WTC11 (cell line): ENCODE measurements around the gene ABL1. TPM values are rescaled to one million over a fixed set of nuclear protein-coding genes. Genes with fewer than 3 reads are reported as not detected.

Experiments
- ATAC-seq: fragments of 200-7000 bp; cut with Tn5 transposase; 2 replicates; pipeline ENCODE4 v1.10.0; 2021; ENCODE audit warnings: mild to moderate bottlenecking, moderate library complexity
- CTCF ChIA-PET: fragments of 300-600 bp; sonication (Branson Sonifier 250); formaldehyde crosslinking; loops from one replicate; lab custom pipeline; 2021; ENCODE audit warnings: antibody characterized with exemption; lab: Charles Lee
- POLR2A ChIA-PET: fragments of 350-600 bp; sonication (Branson Sonifier 250); formaldehyde crosslinking; loops from one replicate; lab custom pipeline; 2021; ENCODE audit warnings: antibody characterized with exemption; lab: Charles Lee
- DNase-seq: peaks from one replicate; pipeline ENCODE4 v3.0.0; 2021; ENCODE audit warnings: low spot score
- H3K27ac Mint-ChIP-seq: 2 replicates; pipeline ENCODE4 v1.8.0; 2021; ENCODE audit warnings: mixed read lengths
- H3K27me3 Mint-ChIP-seq: 2 replicates; pipeline ENCODE4 v1.8.0; 2021; ENCODE audit warnings: low read depth, mild to moderate bottlenecking, moderate library complexity, mixed read lengths
- H3K36me3 Mint-ChIP-seq: 2 replicates; pipeline ENCODE4 v1.8.0; 2021; ENCODE audit warnings: mixed read lengths
- H3K4me1 Mint-ChIP-seq: 2 replicates; pipeline ENCODE4 v1.8.0; 2022; ENCODE audit warnings: mixed read lengths
- H3K4me3 Mint-ChIP-seq: 2 replicates; pipeline ENCODE4 v1.8.0; 2021; ENCODE audit warnings: mild to moderate bottlenecking, moderate library complexity, mixed read lengths
- H3K9me3 Mint-ChIP-seq: 2 replicates; pipeline ENCODE4 v1.8.0; 2021; ENCODE audit warnings: mixed read lengths
- ARID4B ChIP-seq: sonication (generic); formaldehyde crosslinking; IDR thresholded peaks from 2 replicates; pipeline ENCODE4 v1.8.0; 2023; ENCODE audit warnings: missing genetic modification reagents, mild to moderate bottlenecking, borderline replicate concordance
- ATF2 ChIP-seq: sonication (generic); formaldehyde crosslinking; IDR thresholded peaks from 2 replicates; pipeline ENCODE4 v1.8.1; 2022; ENCODE audit warnings: low read depth, missing genetic modification reagents, borderline replicate concordance
- CREM ChIP-seq: sonication (generic); formaldehyde crosslinking; IDR thresholded peaks from 2 replicates; pipeline ENCODE4 v1.8.1; 2022; ENCODE audit warnings: mild to moderate bottlenecking, missing genetic modification reagents, moderate library complexity
- EMX1 ChIP-seq: fragments of 250-450 bp; sonication (Bioruptor Pico); IDR thresholded peaks from 2 replicates; pipeline ENCODE4 v1.8.0; 2021; ENCODE audit warnings: mild to moderate bottlenecking
- GRHL2 ChIP-seq: fragments of 250-450 bp; sonication (Bioruptor Pico); IDR thresholded peaks from 2 replicates; pipeline ENCODE4 v1.8.0; 2022; ENCODE audit warnings: mild to moderate bottlenecking, moderate library complexity; ENCODE audit not compliant: insufficient replicate concordance, severe bottlenecking
- GTF2I ChIP-seq: fragments of 250-450 bp; sonication (Bioruptor Pico); conservative IDR thresholded peaks from 2 replicates; pipeline ENCODE4 v1.4.0; 2021; ENCODE audit warnings: mild to moderate bottlenecking
- JUN ChIP-seq: sonication (generic); formaldehyde crosslinking; IDR thresholded peaks from 2 replicates; pipeline ENCODE4 v1.8.0; 2023; ENCODE audit warnings: mild to moderate bottlenecking, missing genetic modification reagents
- MAX ChIP-seq: sonication (generic); formaldehyde crosslinking; IDR thresholded peaks from 2 replicates; pipeline ENCODE4 v1.8.0; 2022; ENCODE audit warnings: mild to moderate bottlenecking, missing genetic modification reagents
- NFYB ChIP-seq: sonication (generic); formaldehyde crosslinking; conservative IDR thresholded peaks from 2 replicates; pipeline ENCODE4 v1.8.0; 2022; ENCODE audit warnings: low read depth, missing genetic modification reagents
- SP1 ChIP-seq: sonication (generic); formaldehyde crosslinking; conservative IDR thresholded peaks from 2 replicates; pipeline ENCODE4 v1.8.1; 2022; ENCODE audit warnings: missing genetic modification reagents
- STAT6 ChIP-seq: sonication (generic); formaldehyde crosslinking; conservative IDR thresholded peaks from 2 replicates; pipeline ENCODE4 v1.8.1; 2023; ENCODE audit warnings: mild to moderate bottlenecking, low read depth, missing genetic modification reagents, moderate library complexity
- ZNF121 ChIP-seq: sonication (generic); formaldehyde crosslinking; IDR thresholded peaks from 2 replicates; pipeline ENCODE4 v1.8.0; 2023; ENCODE audit warnings: missing genetic modification reagents
- ZNF423 ChIP-seq: fragments of 250-450 bp; sonication (Bioruptor Pico); IDR thresholded peaks from 2 replicates; pipeline ENCODE4 v2.1.2; 2022; ENCODE audit warnings: mild to moderate bottlenecking, moderate library complexity
- total RNA-seq: library from RNA; stranded (reverse); gene quantifications from 3 replicates; pipeline ENCODE4 v1.2.3, GENCODE V29; 2021
- TF ChIP-seq, protein P1 (sequence below): sonication (generic); formaldehyde crosslinking; IDR thresholded peaks from 2 replicates; pipeline ENCODE4 v1.8.1; 2023; ENCODE audit warnings: mild to moderate bottlenecking, missing genetic modification reagents, moderate library complexity
- TF ChIP-seq, protein P2 (sequence below): sonication (generic); formaldehyde crosslinking; IDR thresholded peaks from 2 replicates; pipeline ENCODE4 v1.8.1; 2023; ENCODE audit warnings: mild to moderate bottlenecking, missing genetic modification reagents, moderate library complexity

Gene ABL1
- total RNA-seq, 1 experiment from 2014 or later = 104 TPM

GRCh38 chr9:130919559-130920145 is 84.6 kb downstream of the ABL1 start:
- no peaks in the 10 kb centered on the region for H3K9me3 Mint-ChIP-seq
- DNase-seq = no peak
- no peaks in the 10 kb centered on the region for H3K27me3 Mint-ChIP-seq
- no peak overlapping the region for H3K4me3 Mint-ChIP-seq
- H3K4me1 Mint-ChIP-seq = peaks cover 9% of the 10 kb centered on the region
- no peaks in the 10 kb centered on the region for H3K36me3 Mint-ChIP-seq
- TF ChIP-seq ZNF423 = no peak
- TF ChIP-seq CREM (CRISPR knock-in tag) = no peak
- no peak for TF ChIP-seq GRHL2 (CRISPR knock-in tag)
- no peak for TF ChIP-seq JUN (CRISPR knock-in tag)
- no peak for TF ChIP-seq MAX
- no peak for TF ChIP-seq ARID4B (CRISPR knock-in tag)
- no peak for TF ChIP-seq SP1
- no peak for TF ChIP-seq ATF2
- TF ChIP-seq ZNF121 (CRISPR knock-in tag) = no peak
- no peak for TF ChIP-seq EMX1 (CRISPR knock-in tag)
- TF ChIP-seq, protein P1, sequence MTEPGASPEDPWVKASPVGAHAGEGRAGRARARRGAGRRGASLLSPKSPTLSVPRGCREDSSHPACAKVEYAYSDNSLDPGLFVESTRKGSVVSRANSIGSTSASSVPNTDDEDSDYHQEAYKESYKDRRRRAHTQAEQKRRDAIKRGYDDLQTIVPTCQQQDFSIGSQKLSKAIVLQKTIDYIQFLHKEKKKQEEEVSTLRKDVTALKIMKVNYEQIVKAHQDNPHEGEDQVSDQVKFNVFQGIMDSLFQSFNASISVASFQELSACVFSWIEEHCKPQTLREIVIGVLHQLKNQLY (CRISPR knock-in tag) = no peak
- no peak for TF ChIP-seq STAT6 (CRISPR knock-in tag)
- no peak for TF ChIP-seq NFYB (CRISPR knock-in tag)
- TF ChIP-seq, all 79 proteins: peak for 0
- no peak overlapping the region for H3K27ac Mint-ChIP-seq
- ChIA-PET POLR2A (no interaction called here), CTCF (interaction anchor here (0.9 to 1.6 kb wide), 3 partner anchors 13 to 79 kb away, joined by 3 to 7 read pairs (median 3); no protein-coding TSS in a partner anchor)
- ATAC-seq = no peak

GRCh38 chr9:130920233-130920632 is 85.2 kb downstream of the ABL1 start:
- H3K27ac Mint-ChIP-seq = no peak overlapping the region
- peaks cover 9% of the 10 kb centered on the region for H3K4me1 Mint-ChIP-seq
- TF ChIP-seq, protein P2, sequence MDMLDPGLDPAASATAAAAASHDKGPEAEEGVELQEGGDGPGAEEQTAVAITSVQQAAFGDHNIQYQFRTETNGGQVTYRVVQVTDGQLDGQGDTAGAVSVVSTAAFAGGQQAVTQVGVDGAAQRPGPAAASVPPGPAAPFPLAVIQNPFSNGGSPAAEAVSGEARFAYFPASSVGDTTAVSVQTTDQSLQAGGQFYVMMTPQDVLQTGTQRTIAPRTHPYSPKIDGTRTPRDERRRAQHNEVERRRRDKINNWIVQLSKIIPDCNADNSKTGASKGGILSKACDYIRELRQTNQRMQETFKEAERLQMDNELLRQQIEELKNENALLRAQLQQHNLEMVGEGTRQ (CRISPR knock-in tag) = no peak
- peak; percentile 43; the same call in 1 of the 2 replicates for TF ChIP-seq GTF2I
- no peaks in the 10 kb centered on the region for H3K9me3 Mint-ChIP-seq
- ATAC-seq = no peak
- no peaks in the 10 kb centered on the region for H3K36me3 Mint-ChIP-seq
- DNase-seq = no peak
- H3K4me3 Mint-ChIP-seq = no peak overlapping the region
- ChIA-PET POLR2A (no interaction called here), CTCF (interaction anchor here (1.6 kb wide), 1 partner anchor 78 kb away, joined by 7 read pairs; no protein-coding TSS in a partner anchor)
- no peaks in the 10 kb centered on the region for H3K27me3 Mint-ChIP-seq
